Fibroblast of mammary gland (primary cell): ENCODE results near the gene YWHAQ.
"Not testable (repeated sequence)": the region's sequence is repeated elsewhere in the genome, so short reads cannot be mapped to it uniquely, and the experiment has no call there.

Source experiments
- DNase-seq: peaks from one replicate; pipeline ENCODE4 v3.0.0-alpha.2; 2010; ENCODE audit warnings: low read depth
- H3K4me3 ChIP-seq: 2 replicates; pipeline ENCODE4 v1.5.1; 2011; ENCODE audit warnings: low read depth, mild to moderate bottlenecking, low read length, moderate library complexity; ENCODE audit not compliant: control insufficient read depth
- CTCF ChIP-seq: conservative IDR thresholded peaks from 2 replicates; pipeline ENCODE4 v1.5.1; 2011; ENCODE audit warnings: low read depth, low read length, inconsistent platforms; ENCODE audit not compliant: control insufficient read depth, insufficient read depth

YWHAQ gene

GRCh38 chr2:9610781-9611548 lies 19.8 kb downstream of the YWHAQ start:
- H3K4me3 ChIP-seq: no peak overlapping the region
- TF ChIP-seq CTCF: no peak
- DNase-seq: peak; percentile 52

GRCh38 chr2:9608491-9608890 lies 22.3 kb downstream of the YWHAQ start:
- peak overlapping the region; percentile 24 for H3K4me3 ChIP-seq
- not testable (repeated sequence) for DNase-seq

DNA sequence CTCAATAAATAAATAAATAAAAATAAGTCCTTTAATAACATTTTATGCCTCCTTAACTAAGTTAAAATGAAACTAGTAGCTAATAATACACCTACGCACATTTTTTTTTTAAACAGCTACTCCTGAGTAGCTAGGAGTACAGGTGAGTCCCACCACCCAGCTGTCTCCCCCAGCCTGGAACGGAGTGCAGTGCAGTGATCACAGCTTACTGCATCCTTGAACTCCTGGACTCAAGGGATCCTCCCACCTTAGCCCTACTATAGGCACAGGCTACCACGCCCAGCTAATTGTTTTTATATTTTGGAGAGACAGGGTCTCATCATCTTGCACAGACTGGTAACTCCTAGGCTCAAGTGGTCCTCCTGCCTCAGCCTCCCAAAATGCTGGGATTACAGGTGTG lies 28.4 kb downstream of the YWHAQ start:
- no peak for DNase-seq
- no peak for TF ChIP-seq CTCF
- no peak overlapping the region for H3K4me3 ChIP-seq

GRCh38 chr2:9601397-9601796 lies 29.4 kb downstream of the YWHAQ start:
- no peak overlapping the region for H3K4me3 ChIP-seq
- no peak for TF ChIP-seq CTCF
- DNase-seq: no peak

- no peak for TF ChIP-seq CTCF
- H3K4me3 ChIP-seq: no peak overlapping the region
These were observed 31.4 kb downstream of the YWHAQ start for GRCh38 chr2:9599430-9599829.

GRCh38 chr2:9596621-9597311 lies 34.0 kb downstream of the YWHAQ start:
- no peak overlapping the region for H3K4me3 ChIP-seq
- no peak for TF ChIP-seq CTCF
- no peak for DNase-seq

More at GRCh38 chr2:9599430-9599829, 31.4 kb downstream of the YWHAQ start:
- no peak for DNase-seq

DNA sequence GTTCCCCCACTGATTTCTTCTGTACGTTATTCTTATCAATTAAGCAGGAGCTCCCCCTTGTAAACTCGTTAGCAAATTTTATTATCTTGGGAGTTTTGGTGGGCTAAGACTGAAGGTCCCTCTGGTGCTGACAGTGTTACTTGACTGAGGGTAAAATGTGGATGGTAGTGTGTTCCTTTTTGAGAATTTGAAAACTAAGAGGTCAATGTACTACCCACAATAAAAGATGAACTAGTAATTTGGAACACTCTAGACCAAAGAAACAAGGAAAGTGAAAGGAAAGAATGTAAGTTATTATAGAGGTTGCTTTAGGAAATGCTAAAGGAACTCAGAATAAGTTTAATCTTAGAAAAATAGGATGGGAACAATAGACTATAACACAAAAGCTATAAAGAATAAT lies 35.1 kb downstream of the YWHAQ start:
- TF ChIP-seq CTCF: no peak
- DNase-seq: no peak
- no peak overlapping the region for H3K4me3 ChIP-seq

- H3K4me3 ChIP-seq: not testable (repeated sequence)
- DNase-seq: peak; percentile 76
These were observed 35.5 kb downstream of the YWHAQ start for GRCh38 chr2:9595256-9595655.
